Loucy (cell line): ENCODE data around the gene MAPK7.

Source experiments
- H2AFZ ChIP-seq: fragments of 200-600 bp; sonication (generic); 2 replicates; pipeline ENCODE4 v1.6.0; 2016; ENCODE audit warnings: antibody characterized with exemption, mild to moderate bottlenecking, low read length, moderate library complexity
- H3F3A ChIP-seq: fragments of 200-600 bp; 2 replicates; pipeline ENCODE4 v1.6.0; 2016; ENCODE audit warnings: antibody characterized with exemption, low read depth, mild to moderate bottlenecking
- H3K27me3 ChIP-seq: fragments of 200-600 bp; sonication (generic); 2 replicates; pipeline ENCODE4 v1.6.1; 2014; ENCODE audit warnings: low read length, mild to moderate bottlenecking; ENCODE audit not compliant: insufficient read depth, poor library complexity, severe bottlenecking
- H3K36me3 ChIP-seq: fragments of 200-600 bp; sonication (generic); 2 replicates; pipeline ENCODE4 v1.6.1; 2016; ENCODE audit warnings: low read length; ENCODE audit not compliant: insufficient read depth
- H3K4me1 ChIP-seq: fragments of 200-600 bp; sonication (generic); 2 replicates; pipeline ENCODE4 v1.5.1; 2014; ENCODE audit warnings: low read length, mild to moderate bottlenecking; ENCODE audit not compliant: insufficient read depth, poor library complexity, severe bottlenecking
- H3K4me2 ChIP-seq: fragments of 200-600 bp; sonication (generic); 2 replicates; pipeline ENCODE4 v1.6.0; 2014; ENCODE audit warnings: antibody characterized with exemption, low read length, low read depth, mild to moderate bottlenecking; ENCODE audit not compliant: poor library complexity, severe bottlenecking
- H3K4me3 ChIP-seq: fragments of 200-600 bp; sonication (generic); 2 replicates; pipeline ENCODE4 v1.5.1; 2014; ENCODE audit warnings: low read length, mild to moderate bottlenecking, mixed read lengths; ENCODE audit not compliant: poor library complexity, severe bottlenecking
- H3K79me2 ChIP-seq: fragments of 200-600 bp; sonication (generic); 2 replicates; pipeline ENCODE4 v1.6.1; 2014; ENCODE audit warnings: low read length; ENCODE audit not compliant: insufficient read depth
- H3K9ac ChIP-seq: fragments of 200-600 bp; sonication (generic); 2 replicates; pipeline ENCODE4 v1.6.0; 2014; ENCODE audit warnings: mild to moderate bottlenecking, low read depth, low read length, moderate library complexity; ENCODE audit not compliant: poor library complexity, severe bottlenecking
- H3K9me2 ChIP-seq: fragments of 200-600 bp; sonication (generic); replicated peaks from 2 replicates; pipeline ENCODE4 v1.6.1; 2016; ENCODE audit warnings: low read depth, low read length, mixed read lengths
- H3K9me3 ChIP-seq: fragments of 200-600 bp; sonication (generic); 2 replicates; pipeline ENCODE4 v1.6.1; 2014; ENCODE audit warnings: mild to moderate bottlenecking, antibody characterized with exemption, low read length, low read depth; ENCODE audit not compliant: insufficient read depth
- H4K20me1 ChIP-seq: fragments of 200-600 bp; sonication (generic); 2 replicates; pipeline ENCODE4 v1.6.0; 2014; ENCODE audit warnings: antibody characterized with exemption, low read length, mild to moderate bottlenecking; ENCODE audit not compliant: insufficient read depth, poor library complexity, severe bottlenecking
- EZH2phosphoT487 ChIP-seq: fragments of 200-600 bp; IDR thresholded peaks from 2 replicates; pipeline ENCODE4 v1.6.1; 2018; ENCODE audit warnings: antibody characterized with exemption, mild to moderate bottlenecking, moderate library complexity, borderline replicate concordance
- TF ChIP-seq, protein P1 (sequence below): fragments of 200-600 bp; sonication (generic); conservative IDR thresholded peaks from 2 replicates; pipeline ENCODE4 v1.5.1; 2014; ENCODE audit warnings: mild to moderate bottlenecking, antibody characterized with exemption, low read length

MAPK7 gene

DNA sequence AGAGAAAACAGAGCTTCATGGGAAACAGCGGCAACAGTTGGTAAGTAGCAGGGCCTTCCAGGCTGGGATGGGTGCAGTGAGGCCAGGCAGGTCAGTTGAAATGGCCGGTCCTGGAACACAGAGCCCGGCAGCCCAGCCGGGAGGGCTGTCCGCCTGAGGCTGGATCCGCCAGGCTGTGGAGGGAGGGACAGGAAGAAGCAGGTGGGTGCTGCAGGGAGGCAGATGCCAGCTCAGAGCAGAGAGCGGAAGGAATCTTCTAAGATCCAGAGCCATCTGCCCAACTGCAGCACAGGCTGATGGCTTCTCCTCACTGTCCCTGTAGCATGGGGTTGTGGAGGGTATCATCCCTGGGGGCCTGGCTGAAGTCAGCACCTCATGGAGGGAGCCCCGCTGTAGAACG is 33.3 kb downstream of the MAPK7 start:
- Histone ChIP-seq H3K27me3 (no peaks in the 10 kb centered on the region), H2AFZ (no peak overlapping the region), H3F3A (no peaks in the 10 kb centered on the region), H4K20me1 (no peaks in the 10 kb centered on the region), H3K36me3 (no peaks in the 10 kb centered on the region), H3K4me1 (no peaks in the 10 kb centered on the region), H3K79me2 (no peaks in the 10 kb centered on the region), H3K4me3 (no peak overlapping the region), H3K9me3 (no peaks in the 10 kb centered on the region), H3K9ac (no peak overlapping the region), H3K9me2 (no peaks in the 10 kb centered on the region), H3K4me2 (no peak overlapping the region)
- no peak for TF ChIP-seq EZH2phosphoT487
- TF ChIP-seq, protein P1, sequence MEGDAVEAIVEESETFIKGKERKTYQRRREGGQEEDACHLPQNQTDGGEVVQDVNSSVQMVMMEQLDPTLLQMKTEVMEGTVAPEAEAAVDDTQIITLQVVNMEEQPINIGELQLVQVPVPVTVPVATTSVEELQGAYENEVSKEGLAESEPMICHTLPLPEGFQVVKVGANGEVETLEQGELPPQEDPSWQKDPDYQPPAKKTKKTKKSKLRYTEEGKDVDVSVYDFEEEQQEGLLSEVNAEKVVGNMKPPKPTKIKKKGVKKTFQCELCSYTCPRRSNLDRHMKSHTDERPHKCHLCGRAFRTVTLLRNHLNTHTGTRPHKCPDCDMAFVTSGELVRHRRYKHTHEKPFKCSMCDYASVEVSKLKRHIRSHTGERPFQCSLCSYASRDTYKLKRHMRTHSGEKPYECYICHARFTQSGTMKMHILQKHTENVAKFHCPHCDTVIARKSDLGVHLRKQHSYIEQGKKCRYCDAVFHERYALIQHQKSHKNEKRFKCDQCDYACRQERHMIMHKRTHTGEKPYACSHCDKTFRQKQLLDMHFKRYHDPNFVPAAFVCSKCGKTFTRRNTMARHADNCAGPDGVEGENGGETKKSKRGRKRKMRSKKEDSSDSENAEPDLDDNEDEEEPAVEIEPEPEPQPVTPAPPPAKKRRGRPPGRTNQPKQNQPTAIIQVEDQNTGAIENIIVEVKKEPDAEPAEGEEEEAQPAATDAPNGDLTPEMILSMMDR: no peak

DNA sequence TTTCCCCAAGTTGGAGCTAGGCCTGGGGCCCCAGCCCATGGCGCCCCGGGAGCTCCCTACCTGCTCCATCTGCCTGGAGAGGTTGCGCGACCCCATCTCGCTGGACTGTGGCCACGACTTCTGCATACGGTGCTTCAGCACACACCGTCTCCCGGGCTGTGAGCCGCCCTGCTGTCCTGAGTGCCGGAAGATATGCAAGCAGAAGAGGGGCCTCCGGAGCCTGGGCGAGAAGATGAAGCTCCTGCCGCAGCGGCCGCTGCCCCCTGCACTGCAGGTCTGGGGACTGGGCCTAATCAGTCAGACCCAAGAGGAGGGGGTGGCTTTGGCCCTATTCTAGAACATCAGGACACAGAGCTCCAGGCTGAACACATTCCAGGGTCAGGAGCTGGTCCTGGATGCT is 34.2 kb downstream of the MAPK7 start:
- H2AFZ ChIP-seq: no peak overlapping the region
- H3K9me2 ChIP-seq: no peaks in the 10 kb centered on the region
- H3K36me3 ChIP-seq: no peaks in the 10 kb centered on the region
- no peak overlapping the region for H3K4me3 ChIP-seq
- H3K4me1 ChIP-seq: no peaks in the 10 kb centered on the region
- H3K4me2 ChIP-seq: no peak overlapping the region
- H3F3A ChIP-seq: no peaks in the 10 kb centered on the region
- no peaks in the 10 kb centered on the region for H3K27me3 ChIP-seq
- TF ChIP-seq, protein P1: no peak
- no peak for TF ChIP-seq EZH2phosphoT487
- H3K9me3 ChIP-seq: no peaks in the 10 kb centered on the region
- no peaks in the 10 kb centered on the region for H4K20me1 ChIP-seq
- no peak overlapping the region for H3K9ac ChIP-seq
- H3K79me2 ChIP-seq: no peaks in the 10 kb centered on the region

DNA sequence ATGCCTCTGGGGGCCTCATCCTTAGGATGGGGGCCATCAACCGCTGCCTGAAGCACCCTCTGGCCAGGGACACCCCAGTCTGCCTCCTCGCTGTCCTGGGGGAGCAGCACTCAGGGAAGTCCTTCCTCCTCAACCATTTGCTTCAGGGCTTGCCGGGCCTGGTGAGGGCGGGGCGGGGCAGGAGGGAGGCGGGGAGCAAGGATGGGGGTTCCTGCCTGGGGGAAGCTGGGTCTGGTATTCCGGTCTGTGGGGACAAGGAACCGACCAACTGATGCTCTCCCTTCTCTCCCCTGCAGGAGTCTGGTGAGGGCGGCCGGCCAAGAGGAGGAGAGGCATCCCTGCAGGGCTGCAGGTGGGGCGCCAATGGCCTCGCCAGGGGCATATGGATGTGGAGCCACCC is 34.7 kb downstream of the MAPK7 start:
- no peaks in the 10 kb centered on the region for H3K27me3 ChIP-seq
- no peaks in the 10 kb centered on the region for H3K4me1 ChIP-seq
- H2AFZ ChIP-seq: no peak overlapping the region
- H3K4me2 ChIP-seq: no peak overlapping the region
- H3K9ac ChIP-seq: no peak overlapping the region
- no peak for TF ChIP-seq EZH2phosphoT487
- TF ChIP-seq, protein P1: no peak
- no peaks in the 10 kb centered on the region for H3F3A ChIP-seq
- H4K20me1 ChIP-seq: no peaks in the 10 kb centered on the region
- H3K36me3 ChIP-seq: no peaks in the 10 kb centered on the region
- H3K4me3 ChIP-seq: no peak overlapping the region
- no peaks in the 10 kb centered on the region for H3K79me2 ChIP-seq
- H3K9me2 ChIP-seq: no peaks in the 10 kb centered on the region
- H3K9me3 ChIP-seq: no peaks in the 10 kb centered on the region
